GM10248 (cell line): ENCODE results near the gene RANBP17.
"Not testable (repeated sequence)": the region's sequence is repeated elsewhere in the genome, so short reads cannot be mapped to it uniquely, and the experiment has no call there.

Source experiments
- CTCF ChIA-PET: fragments of 300-600 bp; sonication (Branson Sonifier 250); formaldehyde crosslinking; extraction: SDS; loops from one replicate; lab custom pipeline; 2021; ENCODE audit warnings: antibody characterized with exemption; lab: Yijun Ruan, JAX
- POLR2A ChIA-PET: fragments of 350-650 bp; sonication (Branson Sonifier 250); formaldehyde crosslinking; extraction: SDS; loops from one replicate; lab custom pipeline; 2020; ENCODE audit warnings: antibody characterized with exemption; lab: Yijun Ruan, JAX
- DNase-seq: peaks from one replicate; pipeline ENCODE4 v3.0.0; 2012; ENCODE audit errors: extremely low spot score
- TF ChIP-seq, protein P1 (sequence below): IDR thresholded peaks from 2 replicates; pipeline ENCODE4 v1.5.1; 2012; ENCODE audit warnings: mild to moderate bottlenecking, low read depth; ENCODE audit errors: extremely low read depth, missing control alignments, control extremely low read depth

Gene RANBP17

GRCh38 chr5:171162596-171162995 is 300.8 kb downstream of the RANBP17 start:
- ChIA-PET POLR2A (no interaction called here), CTCF (interaction anchor here (1.2 kb wide), 1 partner anchor 34 kb away, joined by 3 read pairs; no protein-coding TSS in a partner anchor)
- TF ChIP-seq, protein P1, sequence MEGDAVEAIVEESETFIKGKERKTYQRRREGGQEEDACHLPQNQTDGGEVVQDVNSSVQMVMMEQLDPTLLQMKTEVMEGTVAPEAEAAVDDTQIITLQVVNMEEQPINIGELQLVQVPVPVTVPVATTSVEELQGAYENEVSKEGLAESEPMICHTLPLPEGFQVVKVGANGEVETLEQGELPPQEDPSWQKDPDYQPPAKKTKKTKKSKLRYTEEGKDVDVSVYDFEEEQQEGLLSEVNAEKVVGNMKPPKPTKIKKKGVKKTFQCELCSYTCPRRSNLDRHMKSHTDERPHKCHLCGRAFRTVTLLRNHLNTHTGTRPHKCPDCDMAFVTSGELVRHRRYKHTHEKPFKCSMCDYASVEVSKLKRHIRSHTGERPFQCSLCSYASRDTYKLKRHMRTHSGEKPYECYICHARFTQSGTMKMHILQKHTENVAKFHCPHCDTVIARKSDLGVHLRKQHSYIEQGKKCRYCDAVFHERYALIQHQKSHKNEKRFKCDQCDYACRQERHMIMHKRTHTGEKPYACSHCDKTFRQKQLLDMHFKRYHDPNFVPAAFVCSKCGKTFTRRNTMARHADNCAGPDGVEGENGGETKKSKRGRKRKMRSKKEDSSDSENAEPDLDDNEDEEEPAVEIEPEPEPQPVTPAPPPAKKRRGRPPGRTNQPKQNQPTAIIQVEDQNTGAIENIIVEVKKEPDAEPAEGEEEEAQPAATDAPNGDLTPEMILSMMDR: peak; percentile 43
- DNase-seq: peak; percentile 24

GRCh38 chr5:171166766-171167165 is 304.9 kb downstream of the RANBP17 start:
- CTCF ChIA-PET: no interaction called here
- TF ChIP-seq, protein P1: no peak
- POLR2A ChIA-PET: no interaction called here
- no peak for DNase-seq

DNA sequence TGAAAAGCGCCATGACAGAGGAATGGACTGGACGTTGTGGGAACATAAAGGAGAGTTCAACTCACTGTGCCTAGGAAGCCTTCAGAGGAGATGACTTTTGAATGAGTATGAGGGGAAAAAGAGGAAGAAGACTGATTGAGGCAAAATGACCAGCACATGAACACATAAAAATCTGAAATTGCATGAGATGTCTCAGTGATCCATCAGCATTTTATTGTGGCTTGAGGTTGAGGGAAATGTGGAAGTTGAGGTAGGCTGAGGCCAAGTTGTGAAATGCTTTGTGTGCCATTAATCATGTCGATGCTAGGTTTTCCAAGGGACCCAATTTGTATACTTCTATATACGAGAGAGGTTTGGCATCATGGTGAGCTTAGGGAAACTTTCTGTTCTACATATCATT is 306.4 kb downstream of the RANBP17 start:
- DNase-seq: no peak
- TF ChIP-seq, protein P1: no peak
- ChIA-PET POLR2A (no interaction called here), CTCF (interaction anchor here (1.2 kb wide), 1 partner anchor 9 kb away, joined by 3 read pairs; no protein-coding TSS in a partner anchor)

- DNase-seq, POLR2A ChIA-PET, CTCF ChIA-PET: not testable (repeated sequence)
Observed at GRCh38 chr5:171174960-171175359, 313.1 kb downstream of the RANBP17 start.

- CTCF ChIA-PET: no interaction called here
- TF ChIP-seq, protein P1: no peak
- POLR2A ChIA-PET: no interaction called here
- DNase-seq: no peak
Observed at GRCh38 chr5:171175746-171176145, 313.9 kb downstream of the RANBP17 start.

DNA sequence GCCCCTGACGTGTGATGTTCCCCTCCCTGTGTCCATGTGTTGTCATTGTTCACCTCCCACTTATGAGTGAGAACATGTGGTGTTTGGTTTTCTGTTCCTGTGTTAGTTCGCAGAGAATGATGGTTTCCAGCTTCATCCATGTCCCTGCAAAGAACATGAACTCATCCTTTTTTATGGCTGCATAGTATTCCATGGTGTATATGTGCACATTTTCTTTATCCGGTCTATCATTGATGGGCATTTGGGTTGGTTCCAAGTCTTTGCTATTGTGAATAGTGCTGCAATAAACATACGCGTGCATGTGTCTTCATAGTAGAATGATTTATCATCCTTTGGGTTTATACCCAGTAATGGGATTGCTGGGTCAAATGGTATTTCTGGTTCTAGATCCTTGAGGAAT is 316.4 kb downstream of the RANBP17 start:
- POLR2A ChIA-PET, CTCF ChIA-PET, DNase-seq: not testable (repeated sequence)

DNA sequence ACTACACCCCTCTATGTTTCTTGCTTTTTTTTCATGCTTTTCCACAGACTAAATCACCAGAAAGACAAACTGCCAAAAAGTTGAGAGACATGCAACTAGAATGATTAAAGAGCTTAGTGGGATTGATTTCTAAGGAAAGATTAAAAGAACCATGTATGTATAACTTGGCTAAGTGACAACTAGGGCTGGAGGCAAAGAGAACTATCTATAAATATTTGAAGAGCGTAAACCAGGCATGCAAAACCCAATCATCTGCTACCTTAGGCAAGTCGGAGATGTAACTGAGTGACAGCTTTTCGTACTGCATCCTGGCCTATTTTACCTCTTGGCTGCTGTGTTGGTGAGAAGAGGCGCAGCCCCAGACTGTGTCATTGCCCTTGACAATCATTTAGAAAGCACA is 326.2 kb downstream of the RANBP17 start:
- CTCF ChIA-PET: no interaction called here
- POLR2A ChIA-PET: no interaction called here
- no peak for DNase-seq
- TF ChIP-seq, protein P1: no peak

- TF ChIP-seq, protein P1: no peak
- POLR2A ChIA-PET: no interaction called here
- CTCF ChIA-PET: no interaction called here
- no peak for DNase-seq
Observed at GRCh38 chr5:171189442-171189841, 327.6 kb downstream of the RANBP17 start.
